Activated CD8-positive, alpha-beta memory T cell treated with anti-CD3 and anti-CD28 coated beads for 1 hour (primary cell): ENCODE data around the gene SORCS2.
"Not testable (repeated sequence)": the region's sequence is repeated elsewhere in the genome, so short reads cannot be mapped to it uniquely, and the experiment has no call there.

Experiments
- DNase-seq, 2 donors: peaks; one replicate each; pipeline ENCODE4 v3.0.0-alpha.2; 2020; ENCODE audit warnings: low read depth in 1 of 2; ENCODE audit errors: extremely low read depth in 1 of 2

Gene SORCS2

GRCh38 chr4:7591409-7592053 is 399.2 kb downstream of the SORCS2 start:
- no peak for DNase-seq

- no peak for DNase-seq
These were observed 401.5 kb downstream of the SORCS2 start for GRCh38 chr4:7593646-7594412.

GRCh38 chr4:7595934-7596461 is 403.7 kb downstream of the SORCS2 start:
- no peak for DNase-seq

- DNase-seq: no peak
These were observed 404.7 kb downstream of the SORCS2 start for GRCh38 chr4:7596918-7597606.

GRCh38 chr4:7598939-7599790 is 406.8 kb downstream of the SORCS2 start:
- no peak for DNase-seq

- DNase-seq: no peak
These were observed 407.9 kb downstream of the SORCS2 start for GRCh38 chr4:7600247-7600646.

- not testable (repeated sequence) for DNase-seq
These were observed 409.8 kb downstream of the SORCS2 start for GRCh38 chr4:7602166-7602565.

- no peak for DNase-seq
These were observed 415.0 kb downstream of the SORCS2 start for GRCh38 chr4:7607156-7607910.

GRCh38 chr4:7608046-7608445 is 415.7 kb downstream of the SORCS2 start:
- DNase-seq: no peak

- DNase-seq: no peak
These were observed 417.0 kb downstream of the SORCS2 start for GRCh38 chr4:7609316-7609715.

- no peak for DNase-seq
These were observed 417.8 kb downstream of the SORCS2 start for GRCh38 chr4:7610022-7610670.

- DNase-seq: no peak
These were observed 418.5 kb downstream of the SORCS2 start for GRCh38 chr4:7610841-7611240.

- no peak for DNase-seq
These were observed 420.1 kb downstream of the SORCS2 start for GRCh38 chr4:7612311-7612897.

GRCh38 chr4:7614350-7614949 is 422.1 kb downstream of the SORCS2 start:
- no peak for DNase-seq

GRCh38 chr4:7616193-7616592 is 423.9 kb downstream of the SORCS2 start:
- DNase-seq: no peak

- DNase-seq: no peak
These were observed 426.0 kb downstream of the SORCS2 start for GRCh38 chr4:7618361-7618760.

GRCh38 chr4:7620086-7620813 is 427.9 kb downstream of the SORCS2 start:
- no peak for DNase-seq

GRCh38 chr4:7620814-7621176 is 428.5 kb downstream of the SORCS2 start:
- no peak for DNase-seq
